BLaER1 (cell line): ENCODE data around the gene SH3YL1.

ENCODE experiments used
- H3K27ac ChIP-seq: shearing (Covaris generic); formaldehyde crosslinking; 2 replicates; pipeline ENCODE4 v1.8.1; 2022
- H3K27me3 ChIP-seq: shearing (Covaris generic); formaldehyde crosslinking; 2 replicates; pipeline ENCODE4 v1.8.1; 2022
- H3K36me3 ChIP-seq: shearing (Covaris generic); formaldehyde crosslinking; 2 replicates; pipeline ENCODE4 v1.8.1; 2022
- H3K4me1 ChIP-seq: shearing (Covaris generic); formaldehyde crosslinking; 2 replicates; pipeline ENCODE4 v1.8.1; 2022
- H3K4me2 ChIP-seq: shearing (Covaris generic); formaldehyde crosslinking; 2 replicates; pipeline ENCODE4 v1.8.1; 2022
- H3K4me3 ChIP-seq: shearing (Covaris generic); formaldehyde crosslinking; 2 replicates; pipeline ENCODE4 v1.8.1; 2022
- H3K9ac ChIP-seq: shearing (Covaris generic); formaldehyde crosslinking; 2 replicates; pipeline ENCODE4 v1.8.1; 2022
- H3K9me3 ChIP-seq: shearing (Covaris generic); formaldehyde crosslinking; 2 replicates; pipeline ENCODE4 v1.8.1; 2022
- H4K20me1 ChIP-seq: shearing (Covaris generic); formaldehyde crosslinking; 2 replicates; pipeline ENCODE4 v1.8.1; 2022
- Cebpa-rat ChIP-seq: shearing (Covaris generic); IDR thresholded peaks from 2 replicates; pipeline ENCODE4 v1.8.1; 2022

Gene SH3YL1

GRCh38 chr2:249538-250042 lies 14.2 kb downstream of the SH3YL1 start:
- Histone ChIP-seq H3K9ac (no peak overlapping the region), H3K36me3 (peaks cover 69% of the 10 kb centered on the region), H3K27me3 (no peaks in the 10 kb centered on the region), H3K9me3 (peaks cover 3% of the 10 kb centered on the region), H3K4me2 (no peak overlapping the region), H3K27ac (no peak overlapping the region), H4K20me1 (no peaks in the 10 kb centered on the region), H3K4me3 (no peak overlapping the region), H3K4me1 (peaks cover 7% of the 10 kb centered on the region)
- TF ChIP-seq Cebpa-rat, result no peak

GRCh38 chr2:248724-249123 lies 15.1 kb downstream of the SH3YL1 start:
- no peaks in the 10 kb centered on the region for H4K20me1 ChIP-seq
- H3K9ac ChIP-seq, result no peak overlapping the region
- H3K9me3 ChIP-seq, result peaks cover 12% of the 10 kb centered on the region
- H3K4me1 ChIP-seq, result peaks cover 4% of the 10 kb centered on the region; the same call in 1 of the 2 replicates
- no peak overlapping the region for H3K27ac ChIP-seq
- H3K36me3 ChIP-seq, result peaks cover 78% of the 10 kb centered on the region
- H3K4me3 ChIP-seq, result no peak overlapping the region
- H3K27me3 ChIP-seq, result no peaks in the 10 kb centered on the region
- TF ChIP-seq Cebpa-rat, result no peak
- H3K4me2 ChIP-seq, result no peak overlapping the region

GRCh38 chr2:246489-247144 lies 17.2 kb downstream of the SH3YL1 start:
- Histone ChIP-seq H3K9ac (no peak overlapping the region), H3K4me2 (no peak overlapping the region), H3K9me3 (peaks cover 26% of the 10 kb centered on the region), H3K36me3 (peaks cover 80% of the 10 kb centered on the region), H3K27me3 (no peaks in the 10 kb centered on the region), H3K4me3 (no peak overlapping the region), H3K4me1 (peaks cover 4% of the 10 kb centered on the region; the same call in 1 of the 2 replicates), H3K27ac (no peak overlapping the region), H4K20me1 (no peaks in the 10 kb centered on the region)
- TF ChIP-seq Cebpa-rat, result no peak

DNA sequence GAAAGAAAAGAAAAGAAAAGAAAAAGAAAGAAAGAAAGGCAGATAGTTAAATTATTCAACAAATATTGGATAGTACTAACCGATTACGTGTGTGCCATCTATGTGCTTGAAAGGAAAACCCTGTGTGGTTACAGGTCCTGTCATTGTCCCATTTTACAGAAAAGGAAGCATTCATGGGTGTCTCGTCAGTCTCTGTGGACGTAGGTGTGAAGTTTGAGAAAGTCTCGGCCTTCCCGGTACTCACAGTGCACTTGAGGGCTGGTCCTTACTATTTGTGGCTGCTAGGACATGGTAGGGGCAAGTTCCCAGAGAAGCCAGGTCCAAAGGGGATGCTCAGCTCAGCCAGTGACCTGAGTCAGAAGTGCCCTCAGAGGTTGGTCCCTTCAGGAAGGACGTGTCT lies 19.3 kb downstream of the SH3YL1 start:
- H3K36me3 ChIP-seq, result peaks cover 84% of the 10 kb centered on the region
- H3K27ac ChIP-seq, result no peak overlapping the region
- peaks cover 4% of the 10 kb centered on the region; the same call in 1 of the 2 replicates for H3K4me1 ChIP-seq
- H3K9ac ChIP-seq, result no peak overlapping the region
- no peak overlapping the region for H3K4me2 ChIP-seq
- H3K4me3 ChIP-seq, result no peak overlapping the region
- TF ChIP-seq Cebpa-rat, result no peak
- no peaks in the 10 kb centered on the region for H4K20me1 ChIP-seq
- peaks cover 26% of the 10 kb centered on the region for H3K9me3 ChIP-seq
- no peaks in the 10 kb centered on the region for H3K27me3 ChIP-seq

DNA sequence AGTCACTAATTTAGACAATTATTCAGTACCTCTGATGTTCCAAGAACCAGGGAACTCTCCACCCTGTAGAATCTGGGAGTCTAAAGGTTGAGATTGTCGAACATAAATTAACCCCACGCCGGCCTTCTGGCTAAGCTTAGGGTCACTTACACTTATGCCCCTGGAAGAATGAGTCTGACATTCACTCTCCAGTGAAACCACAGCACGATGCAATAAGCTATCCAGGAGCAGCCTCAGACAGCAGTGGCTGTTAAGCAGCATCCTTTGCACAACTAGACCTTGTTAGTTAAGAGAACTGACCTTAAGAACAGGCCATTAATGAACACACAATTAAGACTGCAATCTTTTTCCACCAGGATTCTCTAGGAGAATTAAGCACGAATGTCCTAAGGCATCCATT lies 25.0 kb downstream of the SH3YL1 start:
- no peaks in the 10 kb centered on the region for H3K27me3 ChIP-seq
- H3K4me2 ChIP-seq, result peak overlapping the region; percentile 37
- no peaks in the 10 kb centered on the region for H4K20me1 ChIP-seq
- H3K9ac ChIP-seq, result no peak overlapping the region
- H3K36me3 ChIP-seq, result peaks cover 77% of the 10 kb centered on the region
- no peak for TF ChIP-seq Cebpa-rat
- H3K4me3 ChIP-seq, result no peak overlapping the region
- H3K9me3 ChIP-seq, result peaks cover 15% of the 10 kb centered on the region
- H3K4me1 ChIP-seq, result peaks cover 17% of the 10 kb centered on the region
- H3K27ac ChIP-seq, result peak overlapping the region; percentile 45; the same call in 1 of the 2 replicates

DNA sequence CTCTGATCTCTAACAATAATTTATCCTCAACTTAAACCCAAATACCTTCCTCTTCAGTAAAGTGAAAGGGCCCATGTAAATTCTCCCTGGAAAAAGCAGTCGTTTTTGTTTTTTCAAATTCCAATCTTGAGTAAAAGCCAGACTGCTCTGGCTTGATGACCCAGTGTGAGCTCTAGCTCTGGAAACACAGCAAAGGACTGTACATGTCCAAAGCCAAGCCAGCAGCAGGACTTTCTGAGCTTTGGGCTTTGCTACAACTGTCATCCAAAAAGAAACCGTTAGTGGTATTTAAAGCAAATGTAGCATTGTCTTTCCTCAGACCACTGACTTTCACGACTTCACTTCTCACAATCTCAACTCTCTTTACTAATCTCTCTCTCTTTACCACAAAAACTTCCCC lies 25.4 kb downstream of the SH3YL1 start:
- peak overlapping the region; percentile 45; the same call in 1 of the 2 replicates for H3K27ac ChIP-seq
- H3K4me2 ChIP-seq, result peak overlapping the region; percentile 37

DNA sequence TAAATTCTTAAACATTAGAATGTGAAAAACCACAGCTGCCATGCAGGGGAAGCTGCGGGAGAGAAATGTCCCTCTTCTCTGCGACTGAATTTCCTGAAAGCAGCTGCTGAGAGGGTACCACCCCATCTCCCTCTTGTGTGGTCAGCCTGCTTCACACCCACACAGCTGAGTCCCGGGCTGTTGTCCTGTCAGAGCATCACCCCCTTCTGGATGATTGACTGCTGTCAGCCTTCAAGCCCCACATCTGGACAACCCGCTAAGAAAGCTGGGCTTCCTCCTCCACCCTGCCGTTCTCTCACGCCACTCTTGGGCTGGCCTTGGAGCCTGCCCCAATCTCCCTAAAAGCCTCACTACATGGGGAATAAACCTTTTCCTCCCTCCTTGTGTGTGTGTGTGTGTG lies 26.0 kb downstream of the SH3YL1 start:
- H3K4me1 ChIP-seq, result peaks cover 17% of the 10 kb centered on the region
- no peak for TF ChIP-seq Cebpa-rat
- no peak overlapping the region for H3K4me3 ChIP-seq
- H3K4me2 ChIP-seq, result peak overlapping the region; percentile 37
- no peak overlapping the region for H3K9ac ChIP-seq
- no peaks in the 10 kb centered on the region for H4K20me1 ChIP-seq
- H3K36me3 ChIP-seq, result peaks cover 73% of the 10 kb centered on the region
- H3K27me3 ChIP-seq, result no peaks in the 10 kb centered on the region
- H3K27ac ChIP-seq, result peak overlapping the region; percentile 45; the same call in 1 of the 2 replicates
- H3K9me3 ChIP-seq, result peaks cover 5% of the 10 kb centered on the region; the same call in 1 of the 2 replicates

More for the DNA sequence above, 25.4 kb downstream of the SH3YL1 start:
- Histone ChIP-seq H3K4me3 (no peak overlapping the region), H4K20me1 (no peaks in the 10 kb centered on the region), H3K9me3 (peaks cover 11% of the 10 kb centered on the region), H3K9ac (no peak overlapping the region), H3K27me3 (no peaks in the 10 kb centered on the region), H3K36me3 (peaks cover 74% of the 10 kb centered on the region), H3K4me1 (peaks cover 17% of the 10 kb centered on the region)
- TF ChIP-seq Cebpa-rat, result no peak

- Histone ChIP-seq H3K4me2 (no peak overlapping the region), H3K9me3 (no peaks in the 10 kb centered on the region; the same call in 1 of the 2 replicates), H4K20me1 (no peaks in the 10 kb centered on the region), H3K9ac (no peak overlapping the region), H3K4me1 (peaks cover 17% of the 10 kb centered on the region), H3K27ac (no peak overlapping the region), H3K27me3 (no peaks in the 10 kb centered on the region), H3K4me3 (no peak overlapping the region), H3K36me3 (peaks cover 70% of the 10 kb centered on the region)
- no peak for TF ChIP-seq Cebpa-rat
Measured at GRCh38 chr2:236993-237539, 26.8 kb downstream of the SH3YL1 start.

DNA sequence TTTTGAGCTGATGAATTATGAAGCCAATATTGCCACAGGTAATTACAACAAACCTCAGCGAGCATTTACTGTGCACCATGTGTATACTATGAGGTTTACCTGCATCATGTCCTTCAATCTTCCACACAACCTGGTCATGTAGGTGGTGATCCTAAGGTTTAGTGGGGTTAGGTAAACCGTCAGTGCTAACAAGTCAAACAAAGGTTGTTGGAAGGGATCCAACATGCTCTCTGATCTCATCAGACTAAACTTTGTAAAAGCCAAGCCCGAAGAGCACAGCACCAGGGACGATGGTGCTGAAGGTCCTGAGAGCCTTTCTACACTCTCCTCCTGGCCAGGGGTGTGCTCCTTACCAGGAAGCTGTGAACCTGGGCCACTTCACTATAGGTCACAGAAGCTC lies 29.4 kb downstream of the SH3YL1 start:
- H4K20me1 ChIP-seq, result no peaks in the 10 kb centered on the region
- no peak overlapping the region for H3K4me2 ChIP-seq
- H3K4me1 ChIP-seq, result peaks cover 17% of the 10 kb centered on the region
- no peaks in the 10 kb centered on the region for H3K9me3 ChIP-seq
- H3K36me3 ChIP-seq, result peaks cover 71% of the 10 kb centered on the region
- no peak overlapping the region for H3K4me3 ChIP-seq
- no peaks in the 10 kb centered on the region for H3K27me3 ChIP-seq
- no peak overlapping the region for H3K27ac ChIP-seq
- H3K9ac ChIP-seq, result no peak overlapping the region
- TF ChIP-seq Cebpa-rat, result no peak

GRCh38 chr2:233030-233429 lies 30.8 kb downstream of the SH3YL1 start:
- no peak overlapping the region for H3K27ac ChIP-seq
- H3K4me2 ChIP-seq, result no peak overlapping the region
- H4K20me1 ChIP-seq, result no peaks in the 10 kb centered on the region
- no peak overlapping the region for H3K9ac ChIP-seq
- peaks cover 6% of the 10 kb centered on the region for H3K4me1 ChIP-seq
- H3K4me3 ChIP-seq, result no peak overlapping the region
- no peaks in the 10 kb centered on the region for H3K9me3 ChIP-seq
- H3K27me3 ChIP-seq, result no peaks in the 10 kb centered on the region
- H3K36me3 ChIP-seq, result peaks cover 67% of the 10 kb centered on the region
- TF ChIP-seq Cebpa-rat, result no peak
